GM23338 (cell line): ENCODE results near the gene TMEM151B. TPM values are rescaled to one million over a fixed set of nuclear protein-coding genes. Genes with fewer than 3 reads are reported as not detected.

Experiments used
- ATAC-seq: fragments of 200-7000 bp; cut with Tn5 transposase; 3 replicates; pipeline ENCODE4 v1.9.1; 2020
- DNase-seq: peaks from one replicate; pipeline ENCODE4 v3.0.0-alpha.2; 2015; ENCODE audit warnings: low spot score
- H2AFZ ChIP-seq: fragments of 200-600 bp; sonication (generic); 2 replicates; pipeline ENCODE4 v1.8.0; 2016; ENCODE audit warnings: antibody characterized with exemption, mild to moderate bottlenecking, moderate library complexity
- H3F3A ChIP-seq: fragments of 200-600 bp; sonication (generic); replicated peaks from 2 replicates; pipeline ENCODE4 v1.8.0; 2017; ENCODE audit warnings: antibody characterized with exemption, mixed run types, low read depth
- H3K27ac ChIP-seq: fragments of 200-600 bp; sonication (generic); 2 replicates; pipeline ENCODE4 v1.6.1; 2016; ENCODE audit warnings: low read depth
- H3K27me3 ChIP-seq: fragments of 200-600 bp; sonication (generic); 2 replicates; pipeline ENCODE4 v1.8.0; 2016; ENCODE audit warnings: mild to moderate bottlenecking, mixed run types, moderate library complexity; ENCODE audit not compliant: insufficient read depth
- H3K36me3 ChIP-seq: fragments of 200-600 bp; sonication (generic); 2 replicates; pipeline ENCODE4 v1.8.0; 2016; ENCODE audit warnings: mild to moderate bottlenecking; ENCODE audit not compliant: insufficient read depth
- H3K4me1 ChIP-seq: fragments of 200-600 bp; sonication (generic); 2 replicates; pipeline ENCODE4 v1.8.0; 2016; ENCODE audit warnings: mild to moderate bottlenecking, moderate library complexity; ENCODE audit not compliant: insufficient read depth
- H3K4me2 ChIP-seq: fragments of 200-600 bp; sonication (generic); 2 replicates; pipeline ENCODE4 v1.7.1; 2017; ENCODE audit warnings: mixed run types
- H3K4me3 ChIP-seq: fragments of 200-600 bp; sonication (generic); 2 replicates; pipeline ENCODE4 v1.6.1; 2016; ENCODE audit warnings: mixed run types
- H3K79me2 ChIP-seq: fragments of 200-600 bp; sonication (generic); replicated peaks from 2 replicates; pipeline ENCODE4 v1.8.0; 2017; ENCODE audit warnings: mild to moderate bottlenecking; ENCODE audit not compliant: insufficient read depth
- H3K9me2 ChIP-seq: fragments of 200-600 bp; sonication (generic); 2 replicates; pipeline ENCODE4 v1.8.0; 2017; ENCODE audit not compliant: insufficient read depth
- H4K20me1 ChIP-seq: fragments of 200-600 bp; sonication (generic); replicated peaks from 2 replicates; pipeline ENCODE4 v1.8.0; 2017; ENCODE audit warnings: mild to moderate bottlenecking; ENCODE audit not compliant: insufficient read depth
- H3K27ac Mint-ChIP-seq: 2 replicates; pipeline ENCODE4 v1.8.0; 2020; ENCODE audit warnings: inconsistent platforms, mild to moderate bottlenecking, moderate library complexity, mixed read lengths
- H3K27me3 Mint-ChIP-seq: 3 replicates; pipeline ENCODE4 v1.8.0; 2022; ENCODE audit warnings: low read depth, mild to moderate bottlenecking, moderate library complexity, mixed read lengths, inconsistent platforms; ENCODE audit not compliant: insufficient read depth, poor library complexity
- H3K36me3 Mint-ChIP-seq: 3 replicates; pipeline ENCODE4 v1.8.0; 2021; ENCODE audit warnings: low read depth, mild to moderate bottlenecking, inconsistent platforms, moderate library complexity, mixed read lengths
- H3K4me1 Mint-ChIP-seq: 3 replicates; pipeline ENCODE4 v1.8.0; 2020; ENCODE audit warnings: mild to moderate bottlenecking, inconsistent platforms, mixed read lengths
- H3K4me3 Mint-ChIP-seq: 3 replicates; pipeline ENCODE4 v1.8.0; 2021; ENCODE audit warnings: moderate library complexity, mild to moderate bottlenecking, inconsistent platforms, mixed read lengths
- H3K9me3 Mint-ChIP-seq: 3 replicates; pipeline ENCODE4 v1.8.0; 2020; ENCODE audit warnings: moderate library complexity, mild to moderate bottlenecking, inconsistent platforms, mixed read lengths
- CTCF ChIP-seq, 2 experiments: fragments of 200-600 bp in 1 of 2; sonication (generic) in 1 of 2; conservative IDR thresholded peaks; 2 replicates each; pipeline versions ENCODE4 v1.5.1 to v1.6.1; 2016 to 2017; ENCODE audit warnings: antibody characterized with exemption in 2 of 2, low read depth in 2 of 2, mild to moderate bottlenecking in 2 of 2, moderate library complexity in 1 of 2
- EZH2phosphoT487 ChIP-seq: fragments of 200-600 bp; sonication (generic); IDR thresholded peaks from one replicate; pipeline ENCODE4 v1.8.1; 2018; ENCODE audit warnings: antibody characterized with exemption; ENCODE audit not compliant: unreplicated experiment
- JUNB ChIP-seq: IDR thresholded peaks from one replicate; pipeline ENCODE4 v1.6.1; 2016; ENCODE audit warnings: antibody characterized with exemption; ENCODE audit not compliant: unreplicated experiment
- NANOG ChIP-seq: IDR thresholded peaks from 2 replicates; pipeline ENCODE4 v1.6.1; 2016; ENCODE audit warnings: antibody characterized with exemption, borderline replicate concordance
- POLR2AphosphoS5 ChIP-seq: IDR thresholded peaks from 2 replicates; pipeline ENCODE4 v1.6.1; 2016; ENCODE audit warnings: antibody characterized with exemption, low read depth
- REST ChIP-seq: IDR thresholded peaks from one replicate; pipeline ENCODE4 v1.6.1; 2018; ENCODE audit warnings: antibody characterized with exemption; ENCODE audit not compliant: unreplicated experiment
- STAT1 ChIP-seq: IDR thresholded peaks from one replicate; pipeline ENCODE4 v1.6.1; 2016; ENCODE audit warnings: antibody characterized with exemption; ENCODE audit not compliant: unreplicated experiment
- ZNF114 ChIP-seq: fragments of 250-450 bp; sonication (Bioruptor Pico); IDR thresholded peaks from 2 replicates; pipeline ENCODE4 v1.5.0; 2020; ENCODE audit warnings: mild to moderate bottlenecking, moderate library complexity
- ZNF331 ChIP-seq: fragments of 250-450 bp; sonication (Bioruptor Pico); IDR thresholded peaks from 2 replicates; pipeline ENCODE4 v1.5.0; 2020; ENCODE audit warnings: low read depth, mild to moderate bottlenecking, moderate library complexity
- polyA plus RNA-seq: library from polyadenylated mRNA; unstranded; fragments of >200 nt; fragmentation: Nextera tagmentation; extraction: Ambion mirVana; gene quantifications from 2 replicates; pipeline ENCODE4 v1.2.1, GENCODE V29; 2016
- total RNA-seq: library from RNA; depleted of rRNA; stranded (reverse); fragments of >200 nt; shearing (Covaris generic); gene quantifications from 2 replicates; pipeline ENCODE4 v1.2.3, GENCODE V29; 2014
- TF ChIP-seq, protein P1 (sequence below): fragments of 250-450 bp; sonication (Bioruptor Pico); IDR thresholded peaks from 2 replicates; pipeline ENCODE4 v1.5.0; 2020; ENCODE audit warnings: mild to moderate bottlenecking, moderate library complexity

The TMEM151B gene
- total and polyA plus RNA-seq, 2 experiments from 2014 or later = 0.91 to 14.6 TPM

DNA sequence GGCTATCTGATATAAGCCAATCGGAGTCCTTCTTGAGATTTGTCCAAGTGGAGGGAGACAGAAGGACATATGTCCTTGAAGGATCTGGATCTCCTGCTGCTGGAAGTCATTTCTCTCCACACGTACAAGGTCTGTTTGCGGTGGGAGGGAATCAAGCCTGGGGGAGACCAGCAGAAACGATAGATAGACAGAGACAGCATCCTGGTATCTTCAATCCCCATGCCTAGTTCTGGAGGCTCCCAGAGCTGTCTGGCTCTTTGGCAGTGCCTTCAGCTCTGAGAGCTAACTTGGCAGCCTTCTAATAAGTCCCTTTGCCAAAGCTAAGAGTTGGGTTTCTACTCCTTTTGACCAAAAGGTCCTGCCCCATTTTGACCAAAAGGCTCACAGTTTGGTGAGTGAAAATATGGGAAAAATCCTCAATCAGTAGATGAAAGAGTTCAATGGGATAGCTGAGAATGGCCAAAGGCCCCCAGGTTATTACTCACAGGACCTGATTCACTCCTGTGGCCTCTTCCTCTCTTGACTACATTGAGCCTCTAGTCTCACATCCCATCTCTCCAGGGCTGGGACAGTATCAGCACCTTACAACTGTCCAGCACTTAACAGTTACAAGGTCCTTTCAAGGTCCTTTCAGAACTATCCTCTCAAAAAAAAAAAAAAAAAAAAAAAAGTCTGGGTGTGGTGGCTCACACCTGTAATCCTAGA, 22.6 kb downstream of the TMEM151B start (continued):
- TF ChIP-seq CTCF (conservative IDR thresholded peaks at IDR 0.05; ENCODE audit: low read depth in 2 of 2) = no peak
- TF ChIP-seq STAT1 = no peak
- no peak for TF ChIP-seq JUNB
- no peak for TF ChIP-seq NANOG
- TF ChIP-seq ZNF114 (CRISPR knock-in tag) = no peak
- no peak for TF ChIP-seq ZNF331 (CRISPR knock-in tag)
- no peak for TF ChIP-seq EZH2phosphoT487

GRCh38 chr6:44294832-44295791, 24.9 kb downstream of the TMEM151B start:
- Histone ChIP-seq H3K4me3 (no peak overlapping the region), H3F3A (peaks cover 15% of the 10 kb centered on the region; the same call in 1 of the 2 replicates), H3K36me3 (no peaks in the 10 kb centered on the region), H3K79me2 (no peaks in the 10 kb centered on the region), H3K27me3 (peaks cover 31% of the 10 kb centered on the region), H3K27ac (no peak overlapping the region), H4K20me1 (0 out of 2 replicates have a peak, but pooled peaks cover 3% of the 10 kb centered on the region), H3K4me2 (no peak overlapping the region), H3K4me1 (no peaks in the 10 kb centered on the region; the same call in 1 of the 2 replicates), H2AFZ (no peak overlapping the region), H3K9me2 (no peaks in the 10 kb centered on the region)
- peaks cover 13% of the 10 kb centered on the region for H3K4me1 Mint-ChIP-seq
- H3K4me3 Mint-ChIP-seq = no peak overlapping the region; the same call in 2 of the 3 replicates
- no peak for DNase-seq
- peaks cover 39% of the 10 kb centered on the region for H3K27me3 Mint-ChIP-seq
- peaks cover 10% of the 10 kb centered on the region; the same call in 2 of the 3 replicates for H3K36me3 Mint-ChIP-seq
- H3K9me3 Mint-ChIP-seq = no peaks in the 10 kb centered on the region; the same call in 2 of the 3 replicates
- no peak overlapping the region for H3K27ac Mint-ChIP-seq
- ATAC-seq = no peak
- TF ChIP-seq ZNF114 (CRISPR knock-in tag) = no peak
- TF ChIP-seq, protein P1, sequence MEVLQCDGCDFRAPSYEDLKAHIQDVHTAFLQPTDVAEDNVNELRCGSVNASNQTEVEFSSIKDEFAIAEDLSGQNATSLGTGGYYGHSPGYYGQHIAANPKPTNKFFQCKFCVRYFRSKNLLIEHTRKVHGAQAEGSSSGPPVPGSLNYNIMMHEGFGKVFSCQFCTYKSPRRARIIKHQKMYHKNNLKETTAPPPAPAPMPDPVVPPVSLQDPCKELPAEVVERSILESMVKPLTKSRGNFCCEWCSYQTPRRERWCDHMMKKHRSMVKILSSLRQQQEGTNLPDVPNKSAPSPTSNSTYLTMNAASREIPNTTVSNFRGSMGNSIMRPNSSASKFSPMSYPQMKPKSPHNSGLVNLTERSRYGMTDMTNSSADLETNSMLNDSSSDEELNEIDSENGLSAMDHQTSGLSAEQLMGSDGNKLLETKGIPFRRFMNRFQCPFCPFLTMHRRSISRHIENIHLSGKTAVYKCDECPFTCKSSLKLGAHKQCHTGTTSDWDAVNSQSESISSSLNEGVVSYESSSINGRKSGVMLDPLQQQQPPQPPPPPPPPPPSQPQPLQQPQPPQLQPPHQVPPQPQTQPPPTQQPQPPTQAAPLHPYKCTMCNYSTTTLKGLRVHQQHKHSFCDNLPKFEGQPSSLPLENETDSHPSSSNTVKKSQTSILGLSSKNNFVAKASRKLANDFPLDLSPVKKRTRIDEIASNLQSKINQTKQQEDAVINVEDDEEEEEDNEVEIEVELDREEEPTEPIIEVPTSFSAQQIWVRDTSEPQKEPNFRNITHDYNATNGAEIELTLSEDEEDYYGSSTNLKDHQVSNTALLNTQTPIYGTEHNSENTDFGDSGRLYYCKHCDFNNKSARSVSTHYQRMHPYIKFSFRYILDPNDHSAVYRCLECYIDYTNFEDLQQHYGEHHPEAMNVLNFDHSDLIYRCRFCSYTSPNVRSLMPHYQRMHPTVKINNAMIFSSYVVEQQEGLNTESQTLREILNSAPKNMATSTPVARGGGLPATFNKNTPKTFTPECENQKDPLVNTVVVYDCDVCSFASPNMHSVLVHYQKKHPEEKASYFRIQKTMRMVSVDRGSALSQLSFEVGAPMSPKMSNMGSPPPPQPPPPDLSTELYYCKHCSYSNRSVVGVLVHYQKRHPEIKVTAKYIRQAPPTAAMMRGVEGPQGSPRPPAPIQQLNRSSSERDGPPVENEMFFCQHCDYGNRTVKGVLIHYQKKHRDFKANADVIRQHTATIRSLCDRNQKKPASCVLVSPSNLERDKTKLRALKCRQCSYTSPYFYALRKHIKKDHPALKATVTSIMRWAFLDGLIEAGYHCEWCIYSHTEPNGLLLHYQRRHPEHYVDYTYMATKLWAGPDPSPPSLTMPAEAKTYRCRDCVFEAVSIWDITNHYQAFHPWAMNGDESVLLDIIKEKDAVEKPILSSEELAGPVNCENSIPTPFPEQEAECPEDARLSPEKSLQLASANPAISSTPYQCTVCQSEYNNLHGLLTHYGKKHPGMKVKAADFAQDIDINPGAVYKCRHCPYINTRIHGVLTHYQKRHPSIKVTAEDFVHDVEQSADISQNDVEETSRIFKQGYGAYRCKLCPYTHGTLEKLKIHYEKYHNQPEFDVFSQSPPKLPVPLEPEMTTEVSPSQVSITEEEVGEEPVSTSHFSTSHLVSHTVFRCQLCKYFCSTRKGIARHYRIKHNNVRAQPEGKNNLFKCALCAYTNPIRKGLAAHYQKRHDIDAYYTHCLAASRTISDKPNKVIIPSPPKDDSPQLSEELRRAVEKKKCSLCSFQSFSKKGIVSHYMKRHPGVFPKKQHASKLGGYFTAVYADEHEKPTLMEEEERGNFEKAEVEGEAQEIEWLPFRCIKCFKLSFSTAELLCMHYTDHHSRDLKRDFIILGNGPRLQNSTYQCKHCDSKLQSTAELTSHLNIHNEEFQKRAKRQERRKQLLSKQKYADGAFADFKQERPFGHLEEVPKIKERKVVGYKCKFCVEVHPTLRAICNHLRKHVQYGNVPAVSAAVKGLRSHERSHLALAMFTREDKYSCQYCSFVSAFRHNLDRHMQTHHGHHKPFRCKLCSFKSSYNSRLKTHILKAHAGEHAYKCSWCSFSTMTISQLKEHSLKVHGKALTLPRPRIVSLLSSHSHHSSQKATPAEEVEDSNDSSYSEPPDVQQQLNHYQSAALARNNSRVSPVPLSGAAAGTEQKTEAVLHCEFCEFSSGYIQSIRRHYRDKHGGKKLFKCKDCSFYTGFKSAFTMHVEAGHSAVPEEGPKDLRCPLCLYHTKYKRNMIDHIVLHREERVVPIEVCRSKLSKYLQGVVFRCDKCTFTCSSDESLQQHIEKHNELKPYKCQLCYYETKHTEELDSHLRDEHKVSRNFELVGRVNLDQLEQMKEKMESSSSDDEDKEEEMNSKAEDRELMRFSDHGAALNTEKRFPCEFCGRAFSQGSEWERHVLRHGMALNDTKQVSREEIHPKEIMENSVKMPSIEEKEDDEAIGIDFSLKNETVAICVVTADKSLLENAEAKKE (CRISPR knock-in tag) = no peak
- TF ChIP-seq EZH2phosphoT487 = no peak
- no peak for TF ChIP-seq POLR2AphosphoS5
- TF ChIP-seq REST = no peak
